Measurements from ENCODE around the gene RNF126. TPM values are rescaled to one million over a fixed set of nuclear protein-coding genes. Genes with fewer than 3 reads are reported as not detected.

RNF126 gene
- total RNA-seq, 1 donor from 2014 or later, result 12.0 TPM

- H3K36me3 ChIP-seq (ENCODE audit: control insufficient read depth in 3 of 3, insufficient read depth in 3 of 3, low read length in 3 of 3), result peaks cover 21 to 35% (median 22%) of the 10 kb centered on the region in 3 donors
- no peaks in the 10 kb centered on the region for H3K9me3 ChIP-seq (ENCODE audit: control insufficient read depth in 3 of 3, low read length in 3 of 3)
- H3K9ac ChIP-seq (ENCODE audit: low read depth in 1 of 3, low read length in 3 of 3), result no peak overlapping the region
- H3K4me1 ChIP-seq (ENCODE audit: control insufficient read depth in 3 of 3, insufficient read depth in 3 of 3, low read length in 3 of 3), result no peaks in the 10 kb centered on the region
- no peaks in the 10 kb centered on the region for H3K27me3 ChIP-seq (ENCODE audit: control insufficient read depth in 3 of 3, insufficient read depth in 3 of 3, low read length in 3 of 3)
- no peak overlapping the region for H3K4me3 ChIP-seq (ENCODE audit: low read length in 3 of 3)
- H3K27ac ChIP-seq (ENCODE audit: low read depth, low read length), result no peak overlapping the region
These were observed 16.0 kb downstream of the RNF126 start for GRCh38 chr19:646779-647565.

GRCh38 chr19:645912-646778 lies 16.9 kb downstream of the RNF126 start:
- H3K4me1 ChIP-seq (ENCODE audit: control insufficient read depth in 3 of 3, insufficient read depth in 3 of 3, low read length in 3 of 3), result no peaks in the 10 kb centered on the region
- H3K27ac ChIP-seq (ENCODE audit: low read depth, low read length), result no peak overlapping the region
- peaks cover 16 to 28% (median 17%) of the 10 kb centered on the region in 3 donors for H3K36me3 ChIP-seq (ENCODE audit: control insufficient read depth in 3 of 3, insufficient read depth in 3 of 3, low read length in 3 of 3)

GRCh38 chr19:644789-645188 lies 18.2 kb downstream of the RNF126 start:
- H3K9ac ChIP-seq (ENCODE audit: low read depth in 1 of 3, low read length in 3 of 3), result no peak overlapping the region
- H3K27ac ChIP-seq (ENCODE audit: low read depth, low read length), result no peak overlapping the region
- H3K4me1 ChIP-seq (ENCODE audit: control insufficient read depth in 3 of 3, insufficient read depth in 3 of 3, low read length in 3 of 3), result no peaks in the 10 kb centered on the region
- no peaks in the 10 kb centered on the region for H3K9me3 ChIP-seq (ENCODE audit: control insufficient read depth in 3 of 3, low read length in 3 of 3)
- no peaks in the 10 kb centered on the region for H3K27me3 ChIP-seq (ENCODE audit: control insufficient read depth in 3 of 3, insufficient read depth in 3 of 3, low read length in 3 of 3)
- H3K36me3 ChIP-seq (ENCODE audit: control insufficient read depth in 3 of 3, insufficient read depth in 3 of 3, low read length in 3 of 3), result peaks cover 16 to 21% (median 17%) of the 10 kb centered on the region in 3 donors
- H3K4me3 ChIP-seq (ENCODE audit: low read length in 3 of 3), result no peak overlapping the region

More at GRCh38 chr19:645912-646778, 16.9 kb downstream of the RNF126 start:
- Histone ChIP-seq H3K4me3 (ENCODE audit: low read length in 3 of 3) (no peak overlapping the region), H3K9ac (ENCODE audit: low read depth in 1 of 3, low read length in 3 of 3) (no peak overlapping the region), H3K27me3 (ENCODE audit: control insufficient read depth in 3 of 3, insufficient read depth in 3 of 3, low read length in 3 of 3) (no peaks in the 10 kb centered on the region), H3K9me3 (ENCODE audit: control insufficient read depth in 3 of 3, low read length in 3 of 3) (no peaks in the 10 kb centered on the region)

- no peaks in the 10 kb centered on the region for H3K27me3 ChIP-seq (ENCODE audit: control insufficient read depth in 3 of 3, insufficient read depth in 3 of 3, low read length in 3 of 3)
- no peak overlapping the region for H3K27ac ChIP-seq (ENCODE audit: low read depth, low read length)
- no peak overlapping the region for H3K4me3 ChIP-seq (ENCODE audit: low read length in 3 of 3)
- H3K4me1 ChIP-seq (ENCODE audit: control insufficient read depth in 3 of 3, insufficient read depth in 3 of 3, low read length in 3 of 3), result peaks cover 0 to 1% (median under 1%) of the 10 kb centered on the region in 3 donors
- no peaks in the 10 kb centered on the region for H3K9me3 ChIP-seq (ENCODE audit: control insufficient read depth in 3 of 3, low read length in 3 of 3)
- no peak overlapping the region for H3K9ac ChIP-seq (ENCODE audit: low read depth in 1 of 3, low read length in 3 of 3)
- peaks cover 14 to 19% (median 14%) of the 10 kb centered on the region in 3 donors for H3K36me3 ChIP-seq (ENCODE audit: control insufficient read depth in 3 of 3, insufficient read depth in 3 of 3, low read length in 3 of 3)
These were observed 18.7 kb downstream of the RNF126 start for GRCh38 chr19:644363-644762.

GRCh38 chr19:643736-644135 lies 19.3 kb downstream of the RNF126 start:
- Histone ChIP-seq H3K36me3 (ENCODE audit: control insufficient read depth in 3 of 3, insufficient read depth in 3 of 3, low read length in 3 of 3) (peaks cover 11 to 16% (median 11%) of the 10 kb centered on the region in 3 donors), H3K27ac (ENCODE audit: low read depth, low read length) (no peak overlapping the region), H3K4me3 (ENCODE audit: low read length in 3 of 3) (no peak overlapping the region), H3K9me3 (ENCODE audit: control insufficient read depth in 3 of 3, low read length in 3 of 3) (no peaks in the 10 kb centered on the region), H3K9ac (ENCODE audit: low read depth in 1 of 3, low read length in 3 of 3) (no peak overlapping the region), H3K4me1 (ENCODE audit: control insufficient read depth in 3 of 3, insufficient read depth in 3 of 3, low read length in 3 of 3) (peaks cover 6 to 7% (median 7%) of the 10 kb centered on the region in 3 donors), H3K27me3 (ENCODE audit: control insufficient read depth in 3 of 3, insufficient read depth in 3 of 3, low read length in 3 of 3) (no peaks in the 10 kb centered on the region)

GRCh38 chr19:642767-643727 lies 20.0 kb downstream of the RNF126 start:
- H3K27me3 ChIP-seq (ENCODE audit: control insufficient read depth in 3 of 3, insufficient read depth in 3 of 3, low read length in 3 of 3), result no peaks in the 10 kb centered on the region
- H3K4me3 ChIP-seq (ENCODE audit: low read length in 3 of 3), result no peak overlapping the region
- no peaks in the 10 kb centered on the region for H3K9me3 ChIP-seq (ENCODE audit: control insufficient read depth in 3 of 3, low read length in 3 of 3)
- peaks cover 7 to 11% (median 8%) of the 10 kb centered on the region in 3 donors for H3K4me1 ChIP-seq (ENCODE audit: control insufficient read depth in 3 of 3, insufficient read depth in 3 of 3, low read length in 3 of 3)
- H3K36me3 ChIP-seq (ENCODE audit: control insufficient read depth in 3 of 3, insufficient read depth in 3 of 3, low read length in 3 of 3), result peaks cover 11 to 12% (median 11%) of the 10 kb centered on the region in 3 donors
- H3K9ac ChIP-seq (ENCODE audit: low read depth in 1 of 3, low read length in 3 of 3), result no peak overlapping the region
- no peak overlapping the region for H3K27ac ChIP-seq (ENCODE audit: low read depth, low read length)

GRCh38 chr19:641702-642101 lies 21.3 kb downstream of the RNF126 start:
- no peak overlapping the region for H3K4me3 ChIP-seq (ENCODE audit: low read length in 3 of 3)
- no peak overlapping the region for H3K9ac ChIP-seq (ENCODE audit: low read depth in 1 of 3, low read length in 3 of 3)
- peaks cover 7 to 11% (median 8%) of the 10 kb centered on the region in 3 donors for H3K4me1 ChIP-seq (ENCODE audit: control insufficient read depth in 3 of 3, insufficient read depth in 3 of 3, low read length in 3 of 3)
- no peaks in the 10 kb centered on the region for H3K27me3 ChIP-seq (ENCODE audit: control insufficient read depth in 3 of 3, insufficient read depth in 3 of 3, low read length in 3 of 3)
- no peaks in the 10 kb centered on the region for H3K9me3 ChIP-seq (ENCODE audit: control insufficient read depth in 3 of 3, low read length in 3 of 3)
- H3K36me3 ChIP-seq (ENCODE audit: control insufficient read depth in 3 of 3, insufficient read depth in 3 of 3, low read length in 3 of 3), result peaks cover 3 to 5% (median 4%) of the 10 kb centered on the region in 3 donors
- H3K27ac ChIP-seq (ENCODE audit: low read depth, low read length), result no peak overlapping the region

- Histone ChIP-seq H3K9ac (ENCODE audit: low read depth in 1 of 3, low read length in 3 of 3) (no peak overlapping the region), H3K36me3 (ENCODE audit: control insufficient read depth in 3 of 3, insufficient read depth in 3 of 3, low read length in 3 of 3) (peaks cover 0 to 2% (median 2%) of the 10 kb centered on the region in 3 donors), H3K4me1 (ENCODE audit: control insufficient read depth in 3 of 3, insufficient read depth in 3 of 3, low read length in 3 of 3) (peaks cover 7 to 11% (median 8%) of the 10 kb centered on the region in 3 donors), H3K9me3 (ENCODE audit: control insufficient read depth in 3 of 3, low read length in 3 of 3) (no peaks in the 10 kb centered on the region), H3K27ac (ENCODE audit: low read depth, low read length) (no peak overlapping the region), H3K4me3 (ENCODE audit: low read length in 3 of 3) (no peak overlapping the region), H3K27me3 (ENCODE audit: control insufficient read depth in 3 of 3, insufficient read depth in 3 of 3, low read length in 3 of 3) (no peaks in the 10 kb centered on the region)
These were observed 22.3 kb downstream of the RNF126 start for GRCh38 chr19:640606-641189.

GRCh38 chr19:640161-640558 lies 22.9 kb downstream of the RNF126 start:
- no peak overlapping the region for H3K27ac ChIP-seq (ENCODE audit: low read depth, low read length)
- no peak overlapping the region for H3K9ac ChIP-seq (ENCODE audit: low read depth in 1 of 3, low read length in 3 of 3)

More at GRCh38 chr19:640161-640558, 22.9 kb downstream of the RNF126 start:
- Histone ChIP-seq H3K4me3 (ENCODE audit: low read length in 3 of 3) (peak overlapping the region in 2 of 3 donors; percentile 61 to 65), H3K4me1 (ENCODE audit: control insufficient read depth in 3 of 3, insufficient read depth in 3 of 3, low read length in 3 of 3) (peaks cover 7 to 11% (median 8%) of the 10 kb centered on the region in 3 donors), H3K9me3 (ENCODE audit: control insufficient read depth in 3 of 3, low read length in 3 of 3) (no peaks in the 10 kb centered on the region), H3K36me3 (ENCODE audit: control insufficient read depth in 3 of 3, insufficient read depth in 3 of 3, low read length in 3 of 3) (peaks cover 0 to 2% (median 2%) of the 10 kb centered on the region in 3 donors), H3K27me3 (ENCODE audit: control insufficient read depth in 3 of 3, insufficient read depth in 3 of 3, low read length in 3 of 3) (no peaks in the 10 kb centered on the region)
